HEK293T (cell line): ENCODE measurements around the gene PIN1.

ENCODE experiments used
- ARNT ChIP-seq: fragments of 450-650 bp; IDR thresholded peaks from 2 replicates; pipeline ENCODE4 v1.6.1; 2017; ENCODE audit warnings: mild to moderate bottlenecking
- BHLHE40 ChIP-seq: fragments of 450-650 bp; IDR thresholded peaks from 2 replicates; pipeline ENCODE4 v1.6.1; 2016; ENCODE audit warnings: mild to moderate bottlenecking, moderate library complexity, borderline replicate concordance
- ELF4 ChIP-seq: fragments of 450-650 bp; IDR thresholded peaks from 2 replicates; pipeline ENCODE4 v1.6.1; 2017; ENCODE audit warnings: antibody characterized with exemption
- FOXA1 ChIP-seq: fragments of 450-650 bp; IDR thresholded peaks from 2 replicates; pipeline ENCODE4 v1.6.1; 2016; ENCODE audit warnings: mild to moderate bottlenecking
- FOXM1 ChIP-seq: fragments of 450-650 bp; IDR thresholded peaks from 2 replicates; pipeline ENCODE4 v1.6.1; 2017; ENCODE audit warnings: mild to moderate bottlenecking, borderline replicate concordance
- TARDBP ChIP-seq: fragments of 450-650 bp; IDR thresholded peaks from 2 replicates; pipeline ENCODE4 v1.6.1; 2016
- ZNF384 ChIP-seq: fragments of 450-650 bp; IDR thresholded peaks from 2 replicates; pipeline ENCODE4 v1.6.1; 2016

DNA sequence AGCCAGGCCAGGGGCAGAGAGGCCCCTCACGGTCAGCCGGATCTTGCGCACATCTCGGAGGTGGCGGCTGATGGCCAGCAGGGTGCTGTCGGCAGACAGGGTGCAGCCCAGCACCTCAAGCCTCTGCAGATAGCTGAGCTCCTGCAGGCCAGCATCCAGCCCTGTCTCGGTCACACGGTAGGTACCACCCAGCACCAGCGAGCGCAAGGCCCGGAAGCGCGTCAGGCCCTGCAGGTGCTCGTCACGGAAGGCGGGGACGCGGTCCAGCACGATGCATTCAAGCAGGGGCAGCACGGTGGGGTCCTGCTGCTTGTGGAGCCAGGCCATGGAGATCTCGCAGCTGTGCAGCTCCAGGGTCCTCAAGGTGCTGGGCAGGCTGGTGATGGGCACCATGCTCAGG, 24.0 kb upstream of the PIN1 start:
- TF ChIP-seq ARNT (no peak), TARDBP (no peak), ELF4 (no peak), FOXA1 (no peak), FOXM1 (no peak), BHLHE40 (no peak), ZNF384 (no peak)
